WI38 (cell line): Measurements from ENCODE around the gene LAMA4.
A peak's percentile ranks its signal among the peaks of the same experiment; 100 is the strongest.

Source experiments
- H3K4me3 ChIP-seq: 2 replicates; pipeline ENCODE4 v1.5.1; 2011; ENCODE audit warnings: low read depth, mild to moderate bottlenecking, control low read depth, low read length
- CTCF ChIP-seq: IDR thresholded peaks from 2 replicates; pipeline ENCODE4 v1.5.1; 2012; ENCODE audit warnings: low read depth, mild to moderate bottlenecking, control low read depth, low read length

The LAMA4 gene

GRCh38 chr6:112087136-112087911, 167.0 kb downstream of the LAMA4 start, which contains the start of the genes FAM229B and TUBE1:
Gene FAM229B, plus strand, starts transcription at chr6:112087591. Its CDS starts 11,693 bp downstream, at chr6:112099284.
Gene TUBE1, minus strand, starts transcription at chr6:112087482. Its CDS starts 48 bp downstream, at chr6:112087434.
- no peak for TF ChIP-seq CTCF
- peak within 1 kb of the TSS; percentile 77 for H3K4me3 ChIP-seq

- peak; percentile 7; the same call in 1 of the 2 replicates for TF ChIP-seq CTCF
- peak overlapping the region; percentile 77 for H3K4me3 ChIP-seq
These were observed 167.6 kb downstream of the LAMA4 start for GRCh38 chr6:112086744-112087135.

- H3K4me3 ChIP-seq = no peak overlapping the region
- TF ChIP-seq CTCF = no peak
These were observed 168.9 kb downstream of the LAMA4 start for GRCh38 chr6:112085286-112086065.

- TF ChIP-seq CTCF = no peak
These were observed 172.8 kb downstream of the LAMA4 start for GRCh38 chr6:112081569-112081968.

GRCh38 chr6:112066606-112067005, 187.8 kb downstream of the LAMA4 start:
- H3K4me3 ChIP-seq = no peak overlapping the region
- TF ChIP-seq CTCF = no peak

More at GRCh38 chr6:112081569-112081968, 172.8 kb downstream of the LAMA4 start:
- H3K4me3 ChIP-seq = no peak overlapping the region

GRCh38 chr6:112065426-112065986, 188.9 kb downstream of the LAMA4 start:
- no peak for TF ChIP-seq CTCF
- no peak overlapping the region for H3K4me3 ChIP-seq
